H9 (cell line): ENCODE measurements around the gene SUPT3H. TPM values are rescaled to one million over a fixed set of nuclear protein-coding genes. Genes with fewer than 3 reads are reported as not detected.

Experiments
- DNase-seq: peaks from one replicate; pipeline ENCODE4 v3.0.0-alpha.2; 2017
- H2AFZ ChIP-seq: one replicate; pipeline ENCODE4 v1.6.1; 2013; ENCODE audit warnings: mild to moderate bottlenecking, low read length, control low read depth, moderate library complexity
- H2AK5ac ChIP-seq: 2 replicates; pipeline ENCODE4 v1.6.1; 2013; ENCODE audit warnings: low read length, control low read depth, mixed read lengths; ENCODE audit not compliant: insufficient read length
- H2BK120ac ChIP-seq: one replicate; pipeline ENCODE4 v1.6.1; 2013; ENCODE audit warnings: low read depth, mild to moderate bottlenecking, low read length, control low read depth, inconsistent platforms; ENCODE audit not compliant: poor library complexity, severe bottlenecking
- H2BK12ac ChIP-seq: 2 replicates; pipeline ENCODE4 v1.6.1; 2013; ENCODE audit warnings: low read length, control low read depth, mixed read lengths, low read depth; ENCODE audit not compliant: insufficient read length
- H2BK15ac ChIP-seq: 2 replicates; pipeline ENCODE4 v1.6.1; 2013; ENCODE audit warnings: low read depth, low read length, control low read depth
- H2BK20ac ChIP-seq: one replicate; pipeline ENCODE4 v1.6.1; 2013; ENCODE audit warnings: low read depth, mild to moderate bottlenecking, low read length, control low read depth, inconsistent platforms; ENCODE audit not compliant: poor library complexity, severe bottlenecking
- H2BK5ac ChIP-seq: 2 replicates; pipeline ENCODE4 v1.6.1; 2013; ENCODE audit warnings: low read length, control low read depth, mixed read lengths; ENCODE audit not compliant: insufficient read length
- H3K14ac ChIP-seq: 2 replicates; pipeline ENCODE4 v1.6.1; 2013; ENCODE audit warnings: low read length, control low read depth; ENCODE audit not compliant: insufficient read depth
- H3K18ac ChIP-seq: 2 replicates; pipeline ENCODE4 v1.6.1; 2013; ENCODE audit warnings: low read depth, mild to moderate bottlenecking, mixed read lengths, low read length, control low read depth; ENCODE audit not compliant: insufficient read length
- H3K23ac ChIP-seq: 2 replicates; pipeline ENCODE4 v1.6.1; 2013; ENCODE audit warnings: low read length, control low read depth, mixed read lengths, low read depth; ENCODE audit not compliant: insufficient read length
- H3K23me2 ChIP-seq: 2 replicates; pipeline ENCODE4 v1.6.1; 2013; ENCODE audit warnings: low read depth, mild to moderate bottlenecking, mixed read lengths, low read length, control low read depth; ENCODE audit not compliant: insufficient read length, poor library complexity, severe bottlenecking
- H3K27ac ChIP-seq: 2 replicates; pipeline ENCODE4 v1.5.1; 2013; ENCODE audit warnings: low read length, control low read depth, mixed read lengths, low read depth; ENCODE audit not compliant: insufficient read length
- H3K27me3 ChIP-seq: 2 replicates; pipeline ENCODE4 v1.6.1; 2013; ENCODE audit warnings: low read length, control low read depth, inconsistent platforms; ENCODE audit not compliant: insufficient read depth
- H3K4ac ChIP-seq: 2 replicates; pipeline ENCODE4 v1.6.1; 2013; ENCODE audit warnings: low read depth, mild to moderate bottlenecking, control low read depth, inconsistent platforms, low read length, moderate library complexity
- H3K4me1 ChIP-seq: 2 replicates; pipeline ENCODE4 v1.6.1; 2013; ENCODE audit warnings: low read length, control low read depth, inconsistent platforms; ENCODE audit not compliant: insufficient read depth
- H3K4me2 ChIP-seq: 2 replicates; pipeline ENCODE4 v1.6.1; 2013; ENCODE audit warnings: low read length, control low read depth, mixed read lengths; ENCODE audit not compliant: insufficient read length, insufficient read depth
- H3K56ac ChIP-seq: 2 replicates; pipeline ENCODE4 v1.6.1; 2013; ENCODE audit warnings: low read depth, mild to moderate bottlenecking, mixed read lengths, low read length, control low read depth; ENCODE audit not compliant: insufficient read length
- H3K79me1 ChIP-seq: 2 replicates; pipeline ENCODE4 v1.6.1; 2013; ENCODE audit warnings: low read depth, mild to moderate bottlenecking, moderate library complexity, low read length, control low read depth, inconsistent platforms; ENCODE audit not compliant: insufficient read depth, poor library complexity, severe bottlenecking
- H3K79me2 ChIP-seq: 2 replicates; pipeline ENCODE4 v1.6.1; 2013; ENCODE audit warnings: low read length, control low read depth, inconsistent platforms; ENCODE audit not compliant: insufficient read depth
- H3K9ac ChIP-seq: 2 replicates; pipeline ENCODE4 v1.6.1; 2013; ENCODE audit warnings: low read length, control low read depth, mixed read lengths; ENCODE audit not compliant: insufficient read length; ENCODE audit errors: extremely low read depth
- H3K9me3 ChIP-seq: one replicate; pipeline ENCODE4 v1.6.1; 2013; ENCODE audit warnings: low read depth, low read length, inconsistent platforms; ENCODE audit not compliant: control insufficient read depth
- H3T11ph ChIP-seq: one replicate; pipeline ENCODE4 v1.6.1; 2013; ENCODE audit warnings: mild to moderate bottlenecking, low read length, control low read depth, inconsistent platforms
- H4K20me1 ChIP-seq: one replicate; pipeline ENCODE4 v1.6.1; 2013; ENCODE audit not compliant: control insufficient read depth, insufficient read length, insufficient read depth
- H4K5ac ChIP-seq: 2 replicates; pipeline ENCODE4 v1.6.1; 2013; ENCODE audit warnings: low read depth, mild to moderate bottlenecking, mixed read lengths, low read length, control low read depth; ENCODE audit not compliant: insufficient read length
- H4K8ac ChIP-seq: replicated peaks from 2 replicates; pipeline ENCODE4 v1.6.1; 2013; ENCODE audit warnings: low read length, control low read depth, mixed read lengths, low read depth; ENCODE audit not compliant: insufficient read length
- H4K91ac ChIP-seq: 2 replicates; pipeline ENCODE4 v1.6.1; 2013; ENCODE audit warnings: low read depth, mild to moderate bottlenecking, moderate library complexity, mixed read lengths, low read length, control low read depth; ENCODE audit not compliant: insufficient read length
- H3K27ac Mint-ChIP-seq, 3 experiments: 2 replicates in 2 of 3; 3 replicates in 1 of 3; pipeline ENCODE4 v1.8.0; 2020 to 2021; ENCODE audit warnings: mixed read lengths in 3 of 3, mild to moderate bottlenecking in 1 of 3, moderate library complexity in 1 of 3
- H3K27me3 Mint-ChIP-seq: 2 replicates; pipeline ENCODE4 v1.8.0; 2021; ENCODE audit warnings: low read depth, mild to moderate bottlenecking, moderate library complexity, mixed read lengths
- H3K36me3 Mint-ChIP-seq, 3 experiments: 2 replicates in 2 of 3; 3 replicates in 1 of 3; pipeline ENCODE4 v1.8.0; 2020 to 2021; ENCODE audit warnings: low read depth in 3 of 3, mixed read lengths in 3 of 3; ENCODE audit not compliant: insufficient read depth in 1 of 3
- H3K4me1 Mint-ChIP-seq, 2 experiments: 2 replicates each; pipeline ENCODE4 v1.8.0; 2020; ENCODE audit warnings: mixed read lengths in 2 of 2
- H3K4me3 Mint-ChIP-seq, 2 experiments: 2 replicates in 1 of 2; 3 replicates in 1 of 2; pipeline ENCODE4 v1.8.0; 2020 to 2021; ENCODE audit warnings: mild to moderate bottlenecking in 2 of 2, mixed read lengths in 2 of 2, moderate library complexity in 1 of 2
- H3K9me3 Mint-ChIP-seq, 2 experiments: 2 replicates in 1 of 2; 3 replicates in 1 of 2; pipeline ENCODE4 v1.8.0; 2020; ENCODE audit warnings: mild to moderate bottlenecking in 2 of 2, mixed read lengths in 2 of 2, moderate library complexity in 1 of 2
- CTCF ChIP-seq: fragments of 200-600 bp; sonication (generic); conservative IDR thresholded peaks from 3 replicates; pipeline ENCODE4 v1.8.0; 2021; ENCODE audit warnings: antibody characterized with exemption, mild to moderate bottlenecking
- WGBS: extraction: QIAGEN DNeasy Blood & Tissue Kit; methylation state at CpG from one replicate; pipeline ENCODE4 v1.1.7; 2013; ENCODE audit warnings: missing lambda C conversion rate, low lambda C conversion rate, mixed read lengths; ENCODE audit not compliant: insufficient read length; ENCODE audit errors: extremely low coverage; 5-methylcytosine and 5-hydroxymethylcytosine counted together
- total RNA-seq: library from RNA; stranded (reverse); gene quantifications from 2 replicates; pipeline ENCODE4 v1.2.1, GENCODE V29; 2021

The SUPT3H gene
- total RNA-seq, 1 experiment from 2014 or later = 22.5 TPM

GRCh38 chr6:44967481-44967880 lies 410.3 kb downstream of the SUPT3H start:
- no peaks in the 10 kb centered on the region for H3K79me2 ChIP-seq
- H4K91ac ChIP-seq = no peak overlapping the region
- no peak overlapping the region for H2AK5ac ChIP-seq
- H3K36me3 Mint-ChIP-seq = peaks cover 6 to 15% (median 14%) of the 10 kb centered on the region in 3 experiments
- WGBS = no CpG with 5 or more reads among the region's 1 CpG
- no peak overlapping the region for H3K56ac ChIP-seq
- no peaks in the 10 kb centered on the region; the same call in 1 of the 2 replicates for H3K27me3 Mint-ChIP-seq
- no peak overlapping the region for H4K5ac ChIP-seq
- H3K4me2 ChIP-seq = no peak overlapping the region
- H3K14ac ChIP-seq = no peak overlapping the region
- no peak overlapping the region for H2BK120ac ChIP-seq
- no peak overlapping the region for H2BK12ac ChIP-seq
- H3K9me3 Mint-ChIP-seq = peaks cover 13 to 14% of the 10 kb centered on the region in 2 experiments
- no peak for TF ChIP-seq CTCF
- DNase-seq = no peak
- no peak overlapping the region for H3T11ph ChIP-seq
- no peaks in the 10 kb centered on the region for H3K9me3 ChIP-seq
- no peak overlapping the region for H2BK5ac ChIP-seq
- no peaks in the 10 kb centered on the region for H4K20me1 ChIP-seq
- no peaks in the 10 kb centered on the region for H3K79me1 ChIP-seq
- no peak overlapping the region for H2AFZ ChIP-seq
- no peak overlapping the region for H4K8ac ChIP-seq
- no peak overlapping the region for H3K23ac ChIP-seq
- no peak overlapping the region for H3K27ac Mint-ChIP-seq
- H3K23me2 ChIP-seq = no peaks in the 10 kb centered on the region
- no peak overlapping the region for H3K9ac ChIP-seq
- no peak overlapping the region for H2BK15ac ChIP-seq
- no peak overlapping the region for H3K18ac ChIP-seq
- H3K27me3 ChIP-seq = no peaks in the 10 kb centered on the region
- no peaks in the 10 kb centered on the region for H3K4me1 ChIP-seq
- no peak overlapping the region for H3K27ac ChIP-seq
- H3K4me3 Mint-ChIP-seq = no peak overlapping the region
- no peaks in the 10 kb centered on the region for H3K4me1 Mint-ChIP-seq
- no peak overlapping the region for H2BK20ac ChIP-seq
- no peak overlapping the region for H3K4ac ChIP-seq
